GM21423 (cell line): Measurements from ENCODE around the gene PRF1.
"Not testable (repeated sequence)": the region's sequence is repeated elsewhere in the genome, so short reads cannot be mapped to it uniquely, and the experiment has no call there.

Experiments
- ATAC-seq: cut with Tn5 transposase; IDR thresholded peaks from one replicate; pipeline ENCODE4 v1.9.1; 2021; ENCODE audit warnings: mild to moderate bottlenecking, moderate library complexity; ENCODE audit not compliant: unreplicated experiment

PRF1 gene

DNA sequence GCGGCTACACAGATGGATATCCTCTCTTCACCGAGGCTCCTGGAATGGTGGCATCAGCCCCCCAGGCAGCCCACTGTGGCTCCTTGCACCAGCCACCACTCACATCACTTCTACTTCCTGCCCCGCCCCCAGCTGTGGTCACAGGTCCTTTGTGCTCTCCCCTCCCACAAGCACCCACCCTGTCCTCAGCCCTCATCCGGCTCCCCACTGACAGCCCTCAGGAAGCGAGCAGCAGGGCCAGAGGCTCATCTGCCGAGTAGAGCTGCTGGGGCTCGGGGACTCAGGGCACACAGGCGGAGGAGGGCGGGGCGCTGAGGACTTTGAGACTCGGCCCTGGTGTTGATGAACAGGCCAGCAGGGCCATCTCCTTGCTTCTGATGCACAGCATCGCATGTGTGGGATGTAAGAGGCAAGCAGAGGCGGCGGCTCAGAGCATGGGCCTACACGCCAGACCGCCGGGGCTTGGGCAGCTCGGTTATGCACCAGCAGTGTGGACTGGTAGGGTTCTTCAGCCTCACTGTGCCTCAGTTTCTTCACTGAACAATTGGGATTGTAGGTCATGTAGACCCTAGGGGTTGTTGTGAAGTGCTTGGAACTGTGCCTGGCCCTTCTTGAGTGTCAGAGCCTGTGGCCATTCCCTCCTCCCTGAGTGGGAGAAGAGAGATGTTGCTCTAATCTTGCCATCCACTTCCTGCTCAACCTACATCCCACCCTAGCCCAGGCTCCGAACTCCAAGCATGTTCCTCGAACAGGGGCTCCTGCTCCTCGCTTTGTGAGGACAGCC lies at the start of gene PRF1:
Gene PRF1 (minus strand): TSS at position 77 of the 784 bp plus-strand sequence. CDS start 1,839 bp downstream, outside the sequence.
- ATAC-seq: no peak

DNA sequence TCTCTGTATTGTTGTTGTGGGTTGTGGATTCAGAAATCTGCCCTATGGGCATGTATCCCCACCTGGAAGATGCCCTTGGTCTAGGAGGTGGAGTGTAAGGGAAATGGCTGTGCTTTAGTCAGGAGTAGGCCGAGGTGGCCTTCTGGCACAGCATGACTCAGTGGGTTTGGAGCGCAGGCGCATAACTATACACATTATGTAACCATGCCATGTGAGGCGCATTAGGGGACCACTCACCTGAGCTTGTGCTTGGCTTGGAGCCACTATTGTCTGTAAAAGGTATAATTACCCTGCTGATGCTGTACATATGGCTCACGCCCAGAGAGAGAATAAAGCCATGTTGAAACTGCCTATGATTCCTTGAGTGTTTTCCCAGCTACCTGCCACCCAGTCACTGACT lies 49.1 kb upstream of the PRF1 start:
- ATAC-seq: no peak

DNA sequence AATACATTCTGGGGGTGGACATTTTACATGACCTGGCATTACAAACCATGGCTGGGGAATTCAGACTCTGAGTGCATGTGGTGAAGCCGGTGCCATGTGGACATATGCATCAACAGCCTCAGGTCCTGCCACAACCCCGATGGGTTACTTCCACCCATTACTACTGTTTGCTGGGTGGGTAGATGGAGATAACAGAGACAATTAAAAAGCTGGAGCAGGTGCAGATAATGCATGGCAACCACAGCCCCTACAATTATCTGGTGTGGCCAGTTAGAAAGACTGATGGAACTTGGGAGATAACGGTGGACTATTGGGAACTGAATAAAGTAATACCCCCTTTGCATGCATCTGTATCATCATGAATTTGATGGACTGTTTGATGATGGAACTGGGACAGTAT lies 48.2 kb upstream of the PRF1 start:
- no peak for ATAC-seq

DNA sequence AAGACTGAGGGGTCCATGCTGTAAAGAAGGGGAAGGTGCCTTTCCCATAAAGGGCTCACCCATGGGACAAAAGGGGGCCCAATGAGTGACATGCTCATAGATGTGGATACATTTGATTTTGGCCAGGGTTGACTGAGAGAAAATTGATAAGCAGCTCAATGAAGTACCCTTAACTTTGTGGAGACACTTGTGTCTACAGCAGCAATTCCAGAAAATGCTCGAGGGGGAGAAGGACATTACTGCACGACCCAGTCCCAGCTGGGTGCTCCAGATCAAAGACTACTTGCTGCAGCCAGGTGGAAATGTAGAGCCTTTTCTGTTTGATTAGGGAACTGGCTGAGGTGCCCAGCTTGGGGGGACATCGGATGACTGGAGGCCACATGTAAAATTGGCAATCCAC lies 47.6 kb upstream of the PRF1 start:
- ATAC-seq: no peak

DNA sequence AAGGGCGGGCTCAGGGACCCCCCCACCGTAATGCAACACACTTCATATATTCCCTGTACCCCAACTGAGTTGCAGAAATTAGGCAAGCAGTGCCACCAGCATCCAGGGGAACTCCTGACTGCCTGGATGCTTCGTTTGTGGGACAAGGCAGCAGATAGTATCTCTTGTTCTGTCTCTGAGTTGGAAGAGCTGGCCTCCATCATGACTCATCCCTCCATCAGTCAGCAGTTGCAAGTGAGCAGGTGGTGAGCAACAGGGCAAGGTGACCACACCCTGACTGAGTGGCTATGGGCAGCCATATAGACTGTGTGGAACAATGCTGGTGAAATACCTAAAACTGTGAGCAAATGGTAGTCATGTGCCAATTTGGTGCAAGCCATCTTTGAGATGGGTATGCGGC lies 47.0 kb upstream of the PRF1 start:
- ATAC-seq: no peak

DNA sequence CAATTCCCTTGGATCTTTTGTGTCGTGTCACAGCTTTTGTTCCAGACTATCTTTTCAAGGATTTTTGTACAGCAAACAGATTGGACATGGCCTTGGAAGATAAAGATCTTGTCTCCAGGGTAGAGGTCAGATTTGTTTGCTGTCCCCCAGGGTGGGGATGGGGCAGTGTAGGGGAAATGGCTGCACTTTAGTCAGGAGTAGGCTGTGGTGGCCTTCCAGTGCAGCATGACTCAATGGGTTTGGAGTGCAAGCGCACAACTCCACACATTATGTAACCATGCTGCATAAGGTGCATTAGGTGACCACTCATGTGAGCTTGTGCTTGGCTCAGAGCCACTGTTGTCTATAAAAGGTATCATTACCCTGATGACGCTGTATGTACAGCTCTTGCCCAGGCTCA lies 45.9 kb upstream of the PRF1 start:
- ATAC-seq: no peak

DNA sequence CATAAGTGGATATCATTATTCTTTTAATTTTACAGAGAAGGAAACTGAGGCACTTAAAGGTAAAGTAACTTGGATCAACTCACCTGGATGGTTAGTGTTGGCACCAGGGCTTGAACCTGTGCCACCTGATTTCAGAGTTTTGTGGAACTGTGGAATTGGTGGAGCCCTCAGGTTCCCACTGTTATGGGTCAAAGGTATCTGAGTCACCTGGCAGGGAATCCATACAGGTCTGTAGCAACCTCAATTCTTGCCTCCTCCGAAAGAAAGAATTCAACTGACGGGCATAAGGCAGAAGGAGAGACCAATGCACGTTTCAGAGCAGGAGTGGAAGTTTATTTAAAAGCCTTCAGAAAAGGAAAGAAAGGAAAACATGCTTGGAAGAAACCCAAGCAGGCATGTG lies 44.5 kb upstream of the PRF1 start:
- ATAC-seq: no peak

DNA sequence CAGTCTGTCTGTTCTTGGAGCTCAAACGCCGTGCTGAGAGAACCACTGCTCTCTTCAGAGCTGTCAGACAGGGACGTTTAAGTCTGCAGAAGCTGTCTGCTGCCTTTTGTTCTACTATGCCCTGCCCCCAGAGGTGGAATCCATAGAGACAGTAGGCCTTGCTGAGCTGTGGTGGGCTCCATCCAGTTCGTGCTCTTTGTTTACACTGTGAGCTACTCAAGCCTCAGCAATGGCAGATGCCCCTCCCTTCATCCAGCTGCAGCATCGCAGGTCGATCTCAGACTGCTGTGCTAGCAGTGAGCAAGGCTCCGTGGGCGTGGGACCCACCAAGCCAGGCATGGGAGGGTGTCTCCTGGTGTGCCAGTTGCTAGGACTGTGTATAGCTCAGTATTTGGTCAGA lies 42.4 kb upstream of the PRF1 start:
- not testable (repeated sequence) for ATAC-seq

DNA sequence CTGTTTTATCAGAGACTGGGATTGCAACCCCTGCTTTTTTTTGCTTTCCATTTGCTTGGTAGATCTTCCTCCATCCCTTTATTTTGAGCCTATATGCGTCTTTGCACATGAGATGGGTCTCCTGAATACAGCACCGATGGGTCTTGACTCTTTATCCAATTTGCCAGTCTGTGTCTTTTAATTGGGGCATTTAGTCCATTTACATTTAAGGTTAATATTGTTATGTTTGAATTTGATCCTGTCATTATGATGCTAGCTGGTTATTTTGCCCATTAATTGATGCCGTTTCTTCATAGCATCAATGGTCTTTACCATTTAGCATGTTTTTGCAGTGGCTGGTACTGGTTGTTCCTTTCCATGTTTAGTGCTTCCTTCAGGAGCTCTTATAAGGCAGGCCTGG lies 40.7 kb upstream of the PRF1 start:
- ATAC-seq: not testable (repeated sequence)

DNA sequence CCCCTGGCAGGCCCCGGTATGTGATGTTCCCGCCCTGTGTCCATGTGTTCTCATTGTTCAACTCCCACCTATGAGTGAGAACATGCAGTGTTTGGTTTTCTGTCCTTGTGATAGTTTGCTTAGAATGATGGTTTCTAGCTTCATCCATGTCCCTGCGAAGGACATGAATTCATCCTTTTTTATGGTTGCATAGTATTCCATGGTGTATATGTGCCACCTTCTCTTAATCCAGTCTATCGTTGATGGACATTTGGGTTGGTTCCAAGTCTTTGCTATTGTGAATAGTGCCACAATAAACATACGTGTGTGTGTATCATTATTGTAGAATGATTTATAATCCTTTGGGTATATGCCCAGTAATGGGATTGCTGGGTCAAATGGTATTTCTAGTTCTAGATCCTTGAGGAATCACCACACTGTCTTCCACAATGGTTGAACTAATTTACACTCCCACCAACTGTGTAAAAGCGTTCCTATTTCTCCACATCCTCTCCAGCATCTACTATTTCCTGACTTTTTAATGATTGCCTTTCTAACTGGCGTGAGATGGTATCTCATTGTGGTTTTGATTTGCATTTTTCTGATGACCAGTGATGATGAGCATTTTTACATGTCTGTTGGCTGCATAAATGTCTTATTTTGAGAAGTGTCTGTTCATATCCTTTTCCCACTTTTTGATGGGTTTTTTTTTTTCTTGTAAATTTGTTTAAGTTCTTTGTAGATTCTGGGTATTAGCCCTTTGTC lies 37.3 kb upstream of the PRF1 start:
- not testable (repeated sequence) for ATAC-seq

DNA sequence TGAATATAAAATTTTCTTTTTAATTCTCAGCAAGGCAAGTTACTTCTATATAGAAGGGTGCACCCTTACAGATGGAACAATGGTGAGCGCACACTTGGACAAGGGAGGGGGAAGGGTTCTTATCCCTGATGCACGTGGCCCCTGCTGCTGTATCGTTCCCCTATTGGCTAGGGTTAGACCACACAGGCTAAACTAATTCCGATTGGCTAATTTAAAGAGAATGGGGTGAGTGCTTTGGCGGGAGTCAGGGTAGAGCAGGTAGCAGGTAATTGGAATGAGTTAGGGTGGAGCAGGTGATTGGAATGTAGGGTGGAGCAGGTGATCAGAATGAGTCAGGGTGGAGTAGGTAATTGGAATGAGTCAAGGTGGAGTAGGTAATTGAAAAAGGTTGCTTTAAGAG lies 32.0 kb upstream of the PRF1 start:
- not testable (repeated sequence) for ATAC-seq

DNA sequence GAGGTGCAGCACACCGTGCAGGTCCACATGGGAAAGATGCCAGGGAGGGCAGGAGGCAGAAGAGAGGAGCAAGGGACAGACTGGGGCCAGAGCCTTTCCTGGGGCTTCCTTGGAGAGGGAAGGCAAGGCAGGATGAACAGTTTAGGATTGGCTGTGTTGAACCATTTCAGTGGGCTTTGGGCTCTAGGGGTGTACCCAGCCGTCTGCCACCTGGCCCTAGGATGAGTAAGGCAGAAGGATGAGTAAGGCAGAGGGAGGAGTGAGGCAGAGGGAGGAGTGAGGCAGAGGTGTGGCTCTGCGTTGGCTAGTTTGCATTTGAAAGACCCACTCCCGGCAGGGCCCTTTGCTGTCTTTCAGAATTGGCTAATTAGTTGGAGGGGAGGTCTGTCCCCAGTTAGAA lies 31.5 kb upstream of the PRF1 start:
- ATAC-seq: no peak

DNA sequence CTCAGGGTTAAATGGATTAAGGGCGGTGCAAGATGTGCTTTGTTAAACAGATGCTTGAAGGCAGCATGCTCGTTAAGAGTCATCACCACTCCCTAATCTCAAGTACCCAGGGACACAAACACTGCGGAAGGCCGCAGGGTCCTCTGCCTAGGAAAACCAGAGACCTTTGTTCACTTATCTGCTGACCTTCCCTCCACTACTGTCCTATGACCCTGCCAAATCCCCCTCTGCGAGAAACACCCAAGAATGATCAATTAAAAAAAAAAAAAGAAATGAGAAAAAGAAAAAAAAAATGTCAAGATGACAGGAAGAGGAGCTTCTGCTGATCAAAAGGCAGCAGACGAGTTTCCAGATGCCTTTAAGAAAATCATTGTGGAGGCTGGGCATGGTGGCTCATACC lies 29.2 kb upstream of the PRF1 start:
- not testable (repeated sequence) for ATAC-seq

DNA sequence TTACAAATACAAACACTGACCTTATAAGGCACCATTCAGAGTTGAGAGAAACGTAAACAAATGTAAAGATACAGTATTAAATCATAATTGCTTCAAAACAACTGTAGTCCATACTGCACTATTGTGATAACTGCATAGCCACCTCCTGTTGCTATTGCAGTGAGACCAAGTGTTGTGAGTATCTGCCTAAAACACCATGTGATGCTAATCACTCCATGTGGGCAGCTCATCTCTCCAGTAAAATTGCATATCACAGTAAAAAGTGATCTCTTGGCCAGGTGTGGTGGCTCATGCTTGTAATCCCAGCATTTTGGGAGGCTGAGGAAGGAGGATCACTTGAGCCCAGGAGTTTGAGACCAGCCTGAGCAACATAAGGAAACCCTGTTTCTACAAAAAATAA lies 26.8 kb upstream of the PRF1 start:
- ATAC-seq: no peak

DNA sequence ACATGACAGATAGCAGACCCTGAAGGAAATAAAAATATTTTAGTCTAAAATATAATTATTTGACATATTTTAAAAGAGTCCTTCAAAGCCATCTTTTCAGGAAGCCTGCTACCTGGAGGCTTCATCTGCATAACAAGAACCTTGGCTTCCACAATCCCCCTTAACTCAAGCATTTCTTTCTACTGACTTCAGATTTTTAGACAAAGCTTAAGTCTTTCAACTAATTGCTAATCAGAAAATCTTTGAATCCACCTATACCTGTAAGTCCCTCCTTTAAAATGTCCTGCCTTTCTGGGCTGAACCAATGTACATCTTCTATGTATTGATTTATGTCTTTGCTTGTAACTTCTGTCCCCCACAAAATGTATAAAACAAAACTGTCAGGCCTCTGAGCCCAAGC lies 23.5 kb upstream of the PRF1 start:
- ATAC-seq: no peak

DNA sequence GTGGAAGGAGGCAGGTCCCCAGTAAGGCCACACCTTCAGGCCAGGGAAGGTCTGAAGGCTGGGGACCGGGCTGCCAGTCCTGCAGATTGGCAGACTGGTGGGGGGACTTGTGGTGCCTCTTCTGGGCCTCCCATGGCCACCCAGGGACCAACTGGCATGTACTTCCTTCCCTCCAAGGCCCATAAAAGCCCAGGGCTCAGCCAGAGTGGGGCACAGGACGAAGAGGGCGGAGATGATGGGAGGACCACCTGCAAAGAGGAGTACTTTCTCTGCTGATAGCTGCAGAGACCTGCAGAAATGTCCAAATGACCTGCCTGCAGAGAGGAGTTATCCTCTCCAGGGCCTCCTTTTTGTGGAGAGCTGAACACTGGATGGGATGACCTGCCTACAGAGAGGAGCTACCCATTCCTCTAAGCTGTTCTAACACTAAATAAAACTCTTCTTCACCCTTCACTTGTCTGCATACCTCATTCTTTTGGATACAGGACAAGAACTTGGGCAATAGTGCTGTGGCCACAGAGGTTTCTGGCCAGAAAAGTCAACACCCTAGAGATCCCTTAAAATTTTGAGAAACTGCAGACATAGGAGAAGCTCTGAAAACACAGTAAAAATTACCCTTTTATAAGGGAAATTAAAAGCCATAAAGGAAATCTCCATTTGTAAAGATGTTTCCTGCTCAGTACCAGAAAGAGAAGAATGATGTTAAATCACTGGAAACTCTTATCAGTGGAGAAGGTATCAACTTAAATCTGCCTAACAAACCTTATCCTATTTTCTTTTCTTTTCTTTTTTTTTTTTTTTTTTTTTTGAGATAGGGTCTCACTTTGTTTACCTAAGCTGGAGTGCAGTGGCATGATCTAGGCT lies 20.7 kb upstream of the PRF1 start:
- ATAC-seq: no peak

DNA sequence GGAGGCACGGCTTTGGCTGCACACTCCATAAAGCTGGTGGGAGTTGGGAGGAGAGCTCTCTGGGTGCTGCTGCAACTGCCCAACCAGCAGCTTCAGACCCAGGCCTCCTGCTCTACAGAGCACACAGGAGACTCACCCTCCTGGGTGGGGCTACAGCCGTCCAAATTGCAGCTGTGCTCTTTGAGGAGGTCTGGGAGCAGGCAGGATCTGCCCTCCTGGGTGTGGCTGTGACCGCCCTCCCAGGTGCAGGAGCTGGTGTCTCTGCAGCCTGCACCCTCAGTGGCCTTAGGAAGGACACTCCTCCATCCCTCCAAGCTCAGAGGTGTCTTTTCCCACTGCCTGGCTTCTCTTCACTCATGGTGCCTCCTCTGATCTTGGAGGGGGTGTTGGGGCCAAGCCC lies 20.0 kb upstream of the PRF1 start:
- no peak for ATAC-seq

DNA sequence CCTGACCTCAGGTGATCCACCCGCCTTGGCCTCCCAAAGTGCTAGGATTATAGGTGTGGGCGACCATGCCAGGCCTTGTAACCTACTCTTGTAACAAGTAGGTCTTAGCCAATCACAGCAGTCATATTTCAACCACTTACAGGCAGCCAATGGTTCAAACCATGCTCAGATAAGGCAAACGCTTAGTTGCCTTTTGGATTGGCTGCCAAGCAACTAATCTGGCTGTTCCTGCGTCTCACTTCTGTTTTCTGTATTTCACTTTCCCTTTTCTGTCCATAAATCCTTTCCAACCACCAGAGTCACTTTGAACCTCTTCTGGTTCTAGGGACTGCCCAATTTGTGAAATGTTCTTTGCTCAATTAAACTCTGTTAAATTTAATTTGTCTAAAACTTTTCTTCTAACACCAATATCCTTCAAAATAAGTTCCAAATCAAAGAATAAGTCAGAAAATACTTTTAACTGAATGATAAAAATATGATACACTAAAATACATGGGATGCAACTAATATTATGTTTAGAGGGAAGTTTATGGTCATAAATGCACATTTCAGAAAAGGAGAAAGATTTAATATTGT lies 19.1 kb upstream of the PRF1 start:
- ATAC-seq: no peak

DNA sequence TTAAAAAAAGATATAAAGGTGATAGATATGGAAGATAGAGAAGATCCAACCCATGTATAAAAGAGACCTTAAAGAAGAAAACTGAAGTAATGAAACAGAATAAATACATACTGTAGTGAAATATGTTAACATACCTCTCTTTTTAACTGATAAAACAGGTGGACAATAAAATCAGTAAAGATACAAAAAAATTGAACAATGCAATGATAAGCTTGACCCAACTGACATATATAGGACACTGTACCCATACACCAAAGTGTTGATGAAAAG lies 17.4 kb upstream of the PRF1 start:
- no peak for ATAC-seq

DNA sequence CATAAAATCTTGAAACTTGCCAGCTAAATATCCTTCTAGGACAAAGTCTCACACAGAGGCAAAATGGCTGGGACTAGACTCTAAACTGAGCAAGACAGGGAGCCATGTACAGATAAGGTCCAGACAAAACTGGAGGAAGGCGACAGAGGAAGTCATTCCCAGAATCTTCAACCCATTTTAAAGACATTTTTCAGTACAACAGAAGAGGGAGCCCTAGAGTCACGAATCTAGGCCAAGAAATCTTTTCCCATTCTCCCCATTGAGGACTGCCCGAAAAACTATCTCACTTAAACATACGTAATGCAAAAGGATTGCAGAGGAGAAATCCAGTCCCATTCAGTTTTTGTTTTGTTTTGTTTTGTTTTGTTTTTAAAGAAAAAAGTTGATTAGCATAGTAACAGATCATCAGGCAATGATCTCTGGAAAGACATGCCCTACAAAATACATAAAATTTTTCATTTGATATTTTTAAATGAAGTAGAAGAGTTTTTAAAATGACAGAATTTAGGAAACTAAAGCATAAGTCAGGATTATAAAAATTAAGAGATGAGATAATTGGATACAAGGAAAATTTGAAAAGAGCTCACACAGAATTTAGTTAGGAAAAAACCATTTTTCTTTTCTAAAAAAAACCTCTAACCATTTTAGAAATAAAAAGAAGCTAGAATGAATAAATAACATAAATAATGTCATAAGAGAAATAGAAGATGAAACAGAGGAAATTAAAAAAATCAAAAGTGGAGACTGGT lies 16.9 kb upstream of the PRF1 start:
- no peak for ATAC-seq

DNA sequence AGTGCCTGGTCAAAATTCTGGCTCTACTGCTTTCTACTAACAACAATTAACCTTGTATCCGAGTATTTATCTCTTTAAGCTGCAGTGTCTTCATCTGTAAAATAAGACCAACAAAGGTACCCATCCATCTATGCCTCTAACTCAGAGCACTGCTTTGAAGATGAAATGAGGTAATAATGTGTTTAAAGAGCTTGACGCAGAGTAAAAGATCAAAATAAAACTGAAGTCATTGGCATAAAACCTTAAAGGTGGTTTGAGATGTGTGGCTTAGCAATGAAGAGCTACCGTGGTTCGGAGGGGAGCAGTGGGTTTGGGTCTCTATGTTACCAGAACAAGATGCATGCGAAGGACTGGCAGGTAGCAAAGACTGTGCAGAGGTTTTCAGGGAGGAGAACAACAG lies 16.1 kb upstream of the PRF1 start:
- no peak for ATAC-seq
